GM21360 (cell line): ENCODE data around the gene POLR3F.
"Not testable (repeated sequence)": the region's sequence is repeated elsewhere in the genome, so short reads cannot be mapped to it uniquely, and the experiment has no call there.

Experiments used
- ATAC-seq: cut with Tn5 transposase; IDR thresholded peaks from one replicate; pipeline ENCODE4 v1.9.1; 2021; ENCODE audit warnings: mild to moderate bottlenecking, moderate library complexity; ENCODE audit not compliant: unreplicated experiment

The POLR3F gene

GRCh38 chr20:18466894-18467730 lies at the start of gene POLR3F, which contains the start of gene DZANK1:
Gene POLR3F (plus strand): TSS chr20:18467390. CDS start chr20:18467507, 117 bp downstream.
Gene DZANK1 (minus strand): TSS chr20:18467030. CDS start chr20:18465358, 1,672 bp downstream.
- peak; percentile 97 for ATAC-seq

DNA sequence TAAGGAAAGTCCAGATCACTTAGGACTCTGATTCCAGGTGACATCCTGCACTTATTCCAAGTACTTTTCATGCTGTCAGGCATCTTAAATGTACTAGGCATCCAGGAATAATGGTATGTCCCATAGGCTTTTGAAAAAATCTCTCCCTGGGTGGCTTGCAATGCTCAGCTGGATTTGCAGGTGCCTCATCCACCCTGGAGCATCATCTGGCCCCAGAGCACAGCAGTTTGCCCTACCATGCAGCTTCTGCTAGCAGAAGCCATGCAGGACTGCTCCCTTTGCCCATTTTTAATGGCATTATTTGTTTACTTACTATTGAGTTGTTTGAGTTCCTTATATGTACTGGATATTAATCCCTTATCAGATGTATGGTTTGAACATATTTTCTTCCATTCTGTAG lies 45.6 kb upstream of the POLR3F start:
- ATAC-seq, result no peak

DNA sequence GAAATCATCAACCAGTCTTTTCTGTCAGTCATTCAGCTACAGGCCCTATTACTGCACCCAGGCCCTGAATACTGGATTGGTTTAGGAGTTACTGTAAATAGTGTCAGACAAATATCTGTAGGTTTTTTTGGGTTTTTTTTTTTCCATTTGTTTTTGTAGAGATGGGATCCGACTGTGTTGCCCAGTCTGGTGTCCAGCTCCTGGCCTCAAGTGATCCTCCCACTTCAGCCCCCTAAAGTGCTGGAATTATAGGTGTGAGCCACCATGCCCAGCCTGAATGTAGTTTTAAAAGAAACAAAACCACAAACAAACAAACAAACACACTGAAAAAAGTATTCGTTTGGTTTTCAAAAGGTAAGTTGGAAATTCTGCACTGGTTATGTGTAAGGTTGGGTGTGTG lies 40.0 kb upstream of the POLR3F start:
- no peak for ATAC-seq

DNA sequence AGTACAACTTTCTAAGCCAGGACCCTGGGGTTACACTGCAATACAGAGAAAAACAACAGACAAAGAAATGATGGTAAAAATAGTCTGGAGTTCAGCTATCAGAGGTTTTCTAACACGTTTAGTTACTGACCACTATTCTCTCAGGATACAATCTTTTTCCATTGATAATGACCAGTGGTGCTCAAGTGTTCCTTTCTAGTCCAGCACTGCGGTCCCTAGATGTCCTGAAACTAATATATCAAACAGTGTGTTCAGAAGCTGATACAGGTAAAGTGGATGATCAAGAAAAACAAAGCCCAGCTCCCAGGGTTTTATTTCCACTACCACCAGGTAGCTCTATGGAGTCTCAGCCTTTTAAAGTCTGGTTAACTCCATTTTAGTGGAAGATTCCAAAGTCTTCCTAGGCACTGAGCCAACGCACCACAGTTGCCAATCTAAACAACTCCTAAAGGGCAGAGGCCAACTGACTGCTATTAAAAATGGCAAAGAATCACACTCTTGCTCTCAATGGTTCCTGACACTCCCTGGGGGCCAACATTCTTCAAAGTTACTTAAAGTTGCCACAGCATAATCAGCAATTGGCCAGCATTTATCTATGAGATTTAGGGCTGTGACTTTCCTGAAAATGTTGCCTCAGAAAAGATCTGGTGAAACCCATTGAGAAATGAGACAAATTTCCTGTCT lies 38.6 kb upstream of the POLR3F start:
- no peak for ATAC-seq

- no peak for ATAC-seq
These were observed 36.9 kb upstream of the POLR3F start for GRCh38 chr20:18430172-18430826.

GRCh38 chr20:18431206-18431605 lies 36.0 kb upstream of the POLR3F start:
- no peak for ATAC-seq

- no peak for ATAC-seq
These were observed 30.3 kb upstream of the POLR3F start for GRCh38 chr20:18436847-18437246.

DNA sequence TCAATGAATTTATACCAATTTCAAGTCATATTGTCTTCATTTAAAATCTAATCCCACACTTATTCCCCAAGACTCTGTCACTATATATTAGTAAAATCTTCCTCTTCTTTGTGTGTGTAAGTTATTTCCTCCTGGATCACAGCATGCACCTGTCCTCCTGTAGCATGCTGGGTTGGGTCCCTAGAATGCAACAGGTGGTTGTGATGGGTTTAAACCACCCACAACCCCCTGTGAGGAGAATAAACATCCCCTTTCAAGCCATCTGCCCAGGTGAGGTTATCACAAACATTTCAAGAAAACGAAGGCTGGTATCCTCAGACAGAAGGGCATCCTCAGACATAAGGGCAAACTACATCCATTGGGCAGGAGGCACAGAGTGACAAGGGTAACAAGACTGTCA lies 26.8 kb upstream of the POLR3F start:
- ATAC-seq, result no peak

- no peak for ATAC-seq
These were observed 23.3 kb upstream of the POLR3F start for GRCh38 chr20:18443886-18444285.

- no peak for ATAC-seq
These were observed 10.6 kb upstream of the POLR3F start for GRCh38 chr20:18456600-18456999.

GRCh38 chr20:18465536-18466200 lies 1.5 kb upstream of the POLR3F start:
- no peak for ATAC-seq

GRCh38 chr20:18466574-18466893 lies 656 bp upstream of the POLR3F start:
- ATAC-seq, result peak; percentile 15

- no peak for ATAC-seq
These were observed 10.0 kb downstream of the POLR3F start for GRCh38 chr20:18477218-18477617.

GRCh38 chr20:18477821-18478220 lies 10.6 kb downstream of the POLR3F start:
- no peak for ATAC-seq

DNA sequence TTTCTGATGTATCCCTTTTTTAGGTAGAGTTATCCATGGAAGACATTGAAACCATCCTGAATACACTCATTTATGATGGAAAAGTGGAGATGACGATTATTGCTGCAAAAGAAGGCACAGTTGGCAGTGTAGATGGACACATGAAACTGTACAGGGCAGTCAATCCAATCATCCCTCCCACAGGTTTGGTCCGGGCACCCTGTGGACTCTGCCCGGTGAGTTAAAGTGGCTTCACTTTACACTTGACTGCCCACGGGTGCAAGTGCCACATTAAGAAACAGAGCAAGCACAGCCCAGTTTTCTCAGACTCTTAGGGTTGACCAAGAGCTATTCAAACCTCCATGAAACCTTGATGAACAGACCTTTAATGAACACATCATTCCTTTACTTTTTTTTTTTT lies 14.4 kb downstream of the POLR3F start:
- ATAC-seq, result no peak

- ATAC-seq, result no peak
These were observed 21.1 kb downstream of the POLR3F start for GRCh38 chr20:18488301-18488700.

- ATAC-seq, result no peak
These were observed 28.9 kb downstream of the POLR3F start for GRCh38 chr20:18496042-18496441.

DNA sequence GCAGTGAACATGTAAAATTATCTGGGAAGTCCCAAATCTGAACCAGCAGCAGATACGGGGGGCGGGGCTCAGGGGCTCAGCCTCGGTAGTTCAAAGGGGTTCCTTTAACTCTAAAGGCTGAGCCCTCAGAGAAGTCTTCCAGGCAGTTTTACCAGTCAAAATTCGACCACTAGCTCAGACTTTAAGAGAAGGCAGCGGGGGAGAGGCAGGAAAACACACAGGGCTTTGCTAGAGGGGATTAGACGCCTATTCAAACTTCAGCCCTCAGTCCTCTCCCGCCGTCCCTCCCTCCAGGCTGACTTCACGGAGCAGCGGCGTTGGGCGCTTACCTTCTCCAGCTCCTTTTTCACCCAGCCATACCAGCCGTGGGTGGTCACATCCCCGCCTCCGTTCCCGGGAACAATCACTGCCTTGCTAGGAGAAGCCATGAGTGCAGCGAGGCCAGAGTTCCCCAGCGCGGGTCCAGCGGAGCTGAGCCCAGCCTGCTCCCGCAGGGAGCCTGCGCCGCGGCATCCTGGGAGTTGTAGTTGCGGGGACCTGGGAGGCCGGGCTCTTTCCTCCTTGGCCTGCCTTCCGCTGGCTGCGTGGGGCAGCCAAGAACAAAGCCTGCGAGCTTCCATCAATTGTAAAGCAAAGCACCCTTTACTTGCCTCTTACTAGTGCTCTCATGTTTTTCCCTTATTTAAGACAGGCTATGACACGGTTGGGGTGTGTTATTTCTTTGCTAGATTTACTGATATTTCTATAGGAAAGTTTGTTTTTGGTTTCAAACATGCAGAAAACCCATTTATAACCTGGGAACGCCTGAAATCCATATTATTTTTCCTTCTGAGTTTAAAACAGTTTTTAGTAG lies 29.8 kb downstream of the POLR3F start, which contains the start of gene RBBP9:
RBBP9 (minus strand) TSS at position 486 of the 853 bp plus-strand sequence; CDS start at position 428, 58 bp downstream.
- ATAC-seq, result peak; percentile 99

DNA sequence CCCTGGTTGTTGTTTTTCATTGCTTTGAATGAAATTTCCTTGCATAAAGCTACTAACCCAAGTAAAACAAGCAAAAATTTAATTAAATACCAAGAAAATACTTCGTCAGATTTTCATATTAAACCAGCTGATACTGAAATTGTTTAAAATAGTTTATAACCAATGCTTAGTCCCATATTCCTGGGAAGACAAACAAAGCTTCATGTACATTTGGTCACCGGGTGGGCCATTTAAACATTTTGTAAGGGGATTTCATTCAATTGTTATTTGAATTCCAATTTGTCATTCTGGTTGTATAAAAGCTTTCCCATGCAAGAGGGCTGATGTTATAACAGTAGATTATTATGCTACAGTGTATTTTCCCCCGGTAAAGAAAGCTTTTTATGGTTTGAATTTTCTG lies 30.4 kb downstream of the POLR3F start:
- ATAC-seq, result no peak

DNA sequence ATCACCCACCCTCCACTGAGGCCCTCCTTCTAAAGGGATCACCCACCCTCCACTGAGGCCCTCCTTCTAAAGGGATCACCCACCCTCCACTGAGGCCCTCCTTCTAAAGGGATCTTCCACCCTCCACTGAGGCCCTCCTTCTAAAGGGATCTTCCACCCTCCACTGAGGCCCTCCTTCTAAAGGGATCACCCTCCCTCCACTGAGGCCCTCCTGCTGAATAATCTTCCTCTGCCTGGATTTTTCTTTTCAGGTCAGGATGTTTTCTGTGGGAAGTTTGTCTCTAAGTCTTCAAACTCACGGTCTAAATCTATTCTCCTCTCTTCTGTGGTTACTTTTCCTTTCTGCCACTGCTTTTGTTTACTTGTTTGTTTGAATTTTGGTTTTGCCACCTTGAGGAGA lies 34.5 kb downstream of the POLR3F start:
- not testable (repeated sequence) for ATAC-seq
